ENCODE data around the gene FOXI2. TPM values are rescaled to one million over a fixed set of nuclear protein-coding genes. Genes with fewer than 3 reads are reported as not detected.

The FOXI2 gene
- polyA plus RNA-seq (not detected in 2 replicates), polyA minus RNA-seq (not detected in 2 replicates)

- Histone ChIP-seq H3F3A (ENCODE audit: insufficient read depth, low read length, poor library complexity, severe bottlenecking) (no peaks in the 10 kb centered on the region), H3K9ac (ENCODE audit: low read length) (no peak within 1 kb of the TSS), H3K79me2 (replicated peaks; ENCODE audit: insufficient read depth, low read length) (no peaks in the 10 kb centered on the region), H3K27ac (ENCODE audit: low read length) (no peak within 1 kb of the TSS), H3K27me3 (ENCODE audit: insufficient read depth, low read depth, low read length) (peaks cover 76% of the 10 kb centered on the region), H3K9me3 (ENCODE audit: low read length) (peaks cover 6% of the 10 kb centered on the region), H3K4me3 (ENCODE audit: low read length) (peak within 1 kb of the TSS; percentile 54), H3K9me2 (ENCODE audit: insufficient read depth, low read length) (no peaks in the 10 kb centered on the region), H3K36me3 (ENCODE audit: insufficient read depth, low read length) (no peaks in the 10 kb centered on the region), H3K4me2 (ENCODE audit: low read length) (no peak within 1 kb of the TSS), H4K20me1 (ENCODE audit: insufficient read depth) (no peaks in the 10 kb centered on the region), H2AFZ (ENCODE audit: low read depth, low read length) (no peak within 1 kb of the TSS)
- TF ChIP-seq RAD21 (conservative IDR thresholded peaks at IDR 0.05), result no peak
- TF ChIP-seq EP300 (conservative IDR thresholded peaks at IDR 0.05; ENCODE audit: poor library complexity, severe bottlenecking), result no peak
- TF ChIP-seq, protein P1, sequence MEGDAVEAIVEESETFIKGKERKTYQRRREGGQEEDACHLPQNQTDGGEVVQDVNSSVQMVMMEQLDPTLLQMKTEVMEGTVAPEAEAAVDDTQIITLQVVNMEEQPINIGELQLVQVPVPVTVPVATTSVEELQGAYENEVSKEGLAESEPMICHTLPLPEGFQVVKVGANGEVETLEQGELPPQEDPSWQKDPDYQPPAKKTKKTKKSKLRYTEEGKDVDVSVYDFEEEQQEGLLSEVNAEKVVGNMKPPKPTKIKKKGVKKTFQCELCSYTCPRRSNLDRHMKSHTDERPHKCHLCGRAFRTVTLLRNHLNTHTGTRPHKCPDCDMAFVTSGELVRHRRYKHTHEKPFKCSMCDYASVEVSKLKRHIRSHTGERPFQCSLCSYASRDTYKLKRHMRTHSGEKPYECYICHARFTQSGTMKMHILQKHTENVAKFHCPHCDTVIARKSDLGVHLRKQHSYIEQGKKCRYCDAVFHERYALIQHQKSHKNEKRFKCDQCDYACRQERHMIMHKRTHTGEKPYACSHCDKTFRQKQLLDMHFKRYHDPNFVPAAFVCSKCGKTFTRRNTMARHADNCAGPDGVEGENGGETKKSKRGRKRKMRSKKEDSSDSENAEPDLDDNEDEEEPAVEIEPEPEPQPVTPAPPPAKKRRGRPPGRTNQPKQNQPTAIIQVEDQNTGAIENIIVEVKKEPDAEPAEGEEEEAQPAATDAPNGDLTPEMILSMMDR (IDR thresholded peaks at IDR 0.05; ENCODE audit: poor library complexity, severe bottlenecking), result no peak
- peak; percentile 2 for TF ChIP-seq EZH2 (IDR thresholded peaks at IDR 0.05; ENCODE audit: borderline replicate concordance, insufficient read depth, low read length, poor library complexity, severe bottlenecking)
- no peak for TF ChIP-seq TAF1 (IDR thresholded peaks at IDR 0.05; ENCODE audit: low read depth)
- TF ChIP-seq MXI1 (conservative IDR thresholded peaks at IDR 0.05; ENCODE audit: poor library complexity, severe bottlenecking), result no peak
- no peak for TF ChIP-seq POLR2AphosphoS5 (IDR thresholded peaks at IDR 0.05)
- no peak for TF ChIP-seq SMC3 (conservative IDR thresholded peaks at IDR 0.05; ENCODE audit: poor library complexity)
These were observed at the start of gene FOXI2 for GRCh38 chr10:127736915-127737562. FOXI2 (plus strand) TSS chr10:127737185; CDS start chr10:127737274, 89 bp downstream.

- Histone ChIP-seq H3K4me2 (ENCODE audit: low read length) (no peak overlapping the region), H3F3A (ENCODE audit: insufficient read depth, low read length, poor library complexity, severe bottlenecking) (no peaks in the 10 kb centered on the region), H4K20me1 (ENCODE audit: insufficient read depth) (no peaks in the 10 kb centered on the region), H3K27ac (ENCODE audit: low read length) (no peak overlapping the region), H3K9me3 (ENCODE audit: low read length) (no peaks in the 10 kb centered on the region), H3K9me2 (ENCODE audit: insufficient read depth, low read length) (no peaks in the 10 kb centered on the region), H3K27me3 (ENCODE audit: insufficient read depth, low read depth, low read length) (no peaks in the 10 kb centered on the region), H3K79me2 (replicated peaks; ENCODE audit: insufficient read depth, low read length) (no peaks in the 10 kb centered on the region), H3K9ac (ENCODE audit: low read length) (no peak overlapping the region), H3K36me3 (ENCODE audit: insufficient read depth, low read length) (no peaks in the 10 kb centered on the region), H2AFZ (ENCODE audit: low read depth, low read length) (no peak overlapping the region), H3K4me3 (ENCODE audit: low read length) (no peak overlapping the region)
- TF ChIP-seq SMC3 (conservative IDR thresholded peaks at IDR 0.05; ENCODE audit: poor library complexity) (no peak), TAF1 (IDR thresholded peaks at IDR 0.05; ENCODE audit: low read depth) (no peak), EZH2 (IDR thresholded peaks at IDR 0.05; ENCODE audit: borderline replicate concordance, insufficient read depth, low read length, poor library complexity, severe bottlenecking) (no peak), REST (IDR thresholded peaks at IDR 0.05; ENCODE audit: borderline replicate concordance) (no peak), POLR2AphosphoS5 (IDR thresholded peaks at IDR 0.05) (no peak), MXI1 (conservative IDR thresholded peaks at IDR 0.05; ENCODE audit: poor library complexity, severe bottlenecking) (no peak), EP300 (conservative IDR thresholded peaks at IDR 0.05; ENCODE audit: poor library complexity, severe bottlenecking) (no peak), RAD21 (conservative IDR thresholded peaks at IDR 0.05) (no peak)
- TF ChIP-seq, protein P1 (IDR thresholded peaks at IDR 0.05; ENCODE audit: poor library complexity, severe bottlenecking), result no peak
These were observed 49.4 kb upstream of the FOXI2 start for GRCh38 chr10:127687548-127687947.

Data from neural cell (in vitro differentiated cells).